Motor neuron (in vitro differentiated cells): ENCODE results near the gene FHIT. TPM values are rescaled to one million over a fixed set of nuclear protein-coding genes. Genes with fewer than 3 reads are reported as not detected.
A peak's percentile ranks its signal among the peaks of the same experiment; 100 is the strongest.

Source experiments
- ATAC-seq, 8 experiments: fragments of 200-7000 bp; cut with Tn5 transposase; replicated peaks in 6 of 8; 2 replicates each; pipeline ENCODE4 v1.8.0; 2021; ENCODE audit warnings: mild to moderate bottlenecking in 8 of 8, moderate library complexity in 8 of 8
- H3K27ac ChIP-seq, 2 donors: fragments of 250-450 bp; sonication (Bioruptor Pico); 2 replicates each; pipeline ENCODE4 v1.9.0; 2021; ENCODE audit warnings: antibody characterized with exemption in 2 of 2, mild to moderate bottlenecking in 2 of 2, moderate library complexity in 1 of 2
- H3K4me1 ChIP-seq, 2 donors: fragments of 250-450 bp; sonication (Bioruptor Pico); replicated peaks in 1 of 2; 2 replicates each; pipeline ENCODE4 v1.6.1; 2021; ENCODE audit warnings: antibody characterized with exemption in 2 of 2, mild to moderate bottlenecking in 2 of 2, moderate library complexity in 1 of 2
- H3K4me3 ChIP-seq, 5 donors: fragments of 250-450 bp; sonication (Bioruptor Pico); 2 replicates each; pipeline ENCODE4 v1.9.0; 2021; ENCODE audit warnings: antibody characterized with exemption in 5 of 5, mild to moderate bottlenecking in 5 of 5, moderate library complexity in 4 of 5
- WGBS, 10 experiments: fragments of 450-650 bp; shearing (Covaris generic); methylation state at CpG; one replicate each; pipeline ENCODE4 v1.0.0; 2022; 5-methylcytosine and 5-hydroxymethylcytosine counted together
- in situ Hi-C, 9 experiments: fragments of 400-800 bp; cut with MboI; loops; one replicate each; pipeline ENCODE4 v1.15.0; 2021; ENCODE audit warnings: low sequenced_read_pairs in 9 of 9, low pct_unique_long_range_greater_than_20kb in 2 of 9; ENCODE audit not compliant: unreplicated experiment in 9 of 9
- total RNA-seq, 8 experiments: library from RNA; unstranded; fragments of 300-600 nt; gene quantifications; 2 replicates each; pipeline versions ENCODE4 v1.2.3 to v1.2.4, GENCODE V29; 2022

FHIT gene
- total RNA-seq, 8 experiments from 2014 or later = 1.6 to 25.1 (median 12.1) TPM

- H3K27ac ChIP-seq = no peak overlapping the region
- no peak overlapping the region for H3K4me3 ChIP-seq
- H3K4me1 ChIP-seq = peaks cover 27 to 52% of the 10 kb centered on the region in 2 donors
- in situ Hi-C loops = no loop called here
- ATAC-seq = peak in 5 of 8 experiments; percentile 51 to 68 (median 63)
- WGBS, 10 experiments = 33 to 100% (median 67%) methylated on average over 1 to 4 of the region's 4 CpGs
Observed at GRCh38 chr3:60313231-60313798, 937.9 kb downstream of the FHIT start.

GRCh38 chr3:60309539-60310268 lies 941.5 kb downstream of the FHIT start:
- no peak for ATAC-seq
- no peak overlapping the region for H3K4me3 ChIP-seq
- WGBS, 10 experiments = 27 to 100% (median 86%) methylated on average over 1 to 6 of the region's 6 CpGs; no CpG with 5 or more reads in 2 of the 10 experiments
- in situ Hi-C loops = no loop called here
- peaks cover 23 to 39% of the 10 kb centered on the region in 2 donors for H3K4me1 ChIP-seq
- no peak overlapping the region for H3K27ac ChIP-seq

DNA sequence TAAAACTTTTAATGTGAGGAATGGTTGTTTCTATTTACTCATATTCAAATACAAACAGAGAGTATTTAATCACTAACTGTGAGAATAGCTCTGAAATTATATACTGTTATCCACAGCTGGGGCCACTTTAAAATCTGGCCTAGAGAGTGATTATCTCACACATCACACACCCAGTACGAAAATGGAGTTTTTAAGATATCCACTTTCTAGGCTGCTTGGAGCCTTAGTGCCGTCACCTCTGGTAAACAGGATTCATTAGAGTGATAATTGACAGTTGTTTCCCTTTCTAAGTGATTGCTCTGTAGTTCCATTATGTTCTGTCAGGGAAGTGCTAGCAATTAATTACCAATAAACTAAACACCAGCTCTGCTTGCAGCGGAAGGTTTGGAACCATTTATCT lies 942.4 kb downstream of the FHIT start:
- peak in 5 of 8 experiments; percentile 42 to 75 (median 62) for ATAC-seq
- WGBS, 10 experiments = 13 to 100% (median 42%) methylated on average over 1 to 2 of the region's 3 CpGs; no CpG with 5 or more reads in 4 of the 10 experiments
- peaks cover 24 to 37% of the 10 kb centered on the region in 2 donors for H3K4me1 ChIP-seq
- in situ Hi-C loops = no loop called here
- H3K27ac ChIP-seq = no peak overlapping the region
- no peak overlapping the region for H3K4me3 ChIP-seq

GRCh38 chr3:60307562-60308199 lies 943.6 kb downstream of the FHIT start:
- Histone ChIP-seq H3K27ac (no peak overlapping the region), H3K4me1 (peaks cover 12 to 30% of the 10 kb centered on the region in 2 donors), H3K4me3 (no peak overlapping the region)
- 50 to 100% (median 100%) methylated on average over 1 to 3 of the region's 5 CpGs; no CpG with 5 or more reads in 5 of the 10 experiments for WGBS, 10 experiments
- in situ Hi-C loops = no loop called here
- ATAC-seq = peak in 1 of 8 experiments; percentile 58

- H3K27ac ChIP-seq = peak overlapping the region in 1 of 2 donors; percentile 35
- peaks cover 6 to 15% of the 10 kb centered on the region in 2 donors for H3K4me1 ChIP-seq
- peak in 4 of 8 experiments; percentile 16 to 74 (median 48) for ATAC-seq
- no peak overlapping the region for H3K4me3 ChIP-seq
- in situ Hi-C loops = no loop called here
Observed at GRCh38 chr3:60304112-60304511, 947.1 kb downstream of the FHIT start.

- 66 to 94% (median 88%) methylated on average over 2 to 3 of the region's 3 CpGs; no CpG with 5 or more reads in 6 of the 10 experiments for WGBS, 10 experiments
- no peak for ATAC-seq
- Histone ChIP-seq H3K4me3 (no peak overlapping the region), H3K4me1 (peaks cover 6 to 11% of the 10 kb centered on the region in 2 donors), H3K27ac (peak overlapping the region in 1 of 2 donors; percentile 35)
- in situ Hi-C loops = no loop called here
Observed at GRCh38 chr3:60303160-60303559, 948.1 kb downstream of the FHIT start.

DNA sequence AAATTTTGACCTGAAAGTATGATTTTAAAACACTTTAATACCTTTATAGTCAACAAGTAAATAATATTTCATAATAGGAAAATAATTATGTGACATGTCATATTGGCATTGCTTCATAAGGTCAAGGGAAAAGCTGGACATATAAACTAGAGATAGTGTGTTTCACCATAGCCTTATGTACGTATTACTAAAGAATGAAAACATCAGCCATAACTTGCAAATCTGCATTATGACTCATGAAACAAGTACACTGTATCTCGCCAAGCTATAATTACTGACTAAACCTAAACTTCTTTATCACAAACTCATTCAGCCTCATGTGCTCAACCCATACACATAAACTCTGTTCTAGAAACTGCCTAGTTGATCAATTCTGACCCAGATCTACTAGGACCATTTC lies 950.1 kb downstream of the FHIT start:
- H3K27ac ChIP-seq = no peak overlapping the region
- H3K4me3 ChIP-seq = no peak overlapping the region
- peaks cover 6 to 11% of the 10 kb centered on the region in 2 donors for H3K4me1 ChIP-seq
- WGBS, 10 experiments = 4 to 100% (median 86%) methylated on average over 1 to 2 of the region's 2 CpGs; no CpG with 5 or more reads in 1 of the 10 experiments
- in situ Hi-C loops = no loop called here
- ATAC-seq = peak in 3 of 8 experiments; percentile 33 to 93 (median 81)

- ATAC-seq = no peak
- Histone ChIP-seq H3K4me1 (no peaks in the 10 kb centered on the region), H3K4me3 (no peak overlapping the region), H3K27ac (no peak overlapping the region)
- in situ Hi-C loops = no loop called here
- 50 to 100% (median 96%) methylated on average over 1 to 3 of the region's 3 CpGs for WGBS, 10 experiments
Observed at GRCh38 chr3:60298141-60298540, 953.1 kb downstream of the FHIT start.

GRCh38 chr3:60294181-60294580 lies 957.1 kb downstream of the FHIT start:
- peak in 2 of 8 experiments; percentile 20 to 41 for ATAC-seq
- Histone ChIP-seq H3K4me3 (no peak overlapping the region), H3K4me1 (peaks cover 0 to 7% of the 10 kb centered on the region in 2 donors), H3K27ac (no peak overlapping the region)
- 23 to 86% (median 57%) methylated on average over 1 to 3 of the region's 3 CpGs; no CpG with 5 or more reads in 3 of the 10 experiments for WGBS, 10 experiments
- in situ Hi-C loops = no loop called here

- in situ Hi-C loops = no loop called here
- no peak for ATAC-seq
- Histone ChIP-seq H3K4me3 (no peak overlapping the region), H3K27ac (no peak overlapping the region), H3K4me1 (peaks cover 0 to 10% of the 10 kb centered on the region in 2 donors)
- WGBS, 10 experiments = 40 to 96% (median 82%) methylated on average over 2 to 6 of the region's 6 CpGs; no CpG with 5 or more reads in 1 of the 10 experiments
Observed at GRCh38 chr3:60291115-60291514, 960.1 kb downstream of the FHIT start.

DNA sequence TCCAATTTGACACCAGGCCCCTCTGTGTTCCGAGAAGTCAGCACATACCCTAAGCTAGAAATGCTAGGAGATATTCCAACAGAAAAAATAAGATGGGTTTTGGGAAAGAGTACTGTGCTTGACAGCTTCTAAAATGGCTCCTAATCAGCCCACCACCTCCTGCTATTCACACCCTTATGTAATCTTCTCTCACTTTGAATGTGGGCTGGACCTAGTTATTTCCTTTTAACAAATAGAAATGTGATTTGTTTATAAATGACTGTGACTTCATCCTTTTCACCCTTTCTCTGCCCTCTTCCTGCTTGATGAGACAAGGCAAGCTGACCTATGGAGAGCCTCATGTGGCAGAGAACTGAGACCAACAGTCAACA lies 961.1 kb downstream of the FHIT start:
- Histone ChIP-seq H3K4me1 (peaks cover 0 to 10% of the 10 kb centered on the region in 2 donors), H3K27ac (no peak overlapping the region), H3K4me3 (no peak overlapping the region)
- in situ Hi-C loops = no loop called here
- peak in 1 of 8 experiments; percentile 19 for ATAC-seq
- WGBS, 10 experiments = 71 to 100% (median 100%) methylated on average over 1 of the region's 1 CpG; no CpG with 5 or more reads in 4 of the 10 experiments

DNA sequence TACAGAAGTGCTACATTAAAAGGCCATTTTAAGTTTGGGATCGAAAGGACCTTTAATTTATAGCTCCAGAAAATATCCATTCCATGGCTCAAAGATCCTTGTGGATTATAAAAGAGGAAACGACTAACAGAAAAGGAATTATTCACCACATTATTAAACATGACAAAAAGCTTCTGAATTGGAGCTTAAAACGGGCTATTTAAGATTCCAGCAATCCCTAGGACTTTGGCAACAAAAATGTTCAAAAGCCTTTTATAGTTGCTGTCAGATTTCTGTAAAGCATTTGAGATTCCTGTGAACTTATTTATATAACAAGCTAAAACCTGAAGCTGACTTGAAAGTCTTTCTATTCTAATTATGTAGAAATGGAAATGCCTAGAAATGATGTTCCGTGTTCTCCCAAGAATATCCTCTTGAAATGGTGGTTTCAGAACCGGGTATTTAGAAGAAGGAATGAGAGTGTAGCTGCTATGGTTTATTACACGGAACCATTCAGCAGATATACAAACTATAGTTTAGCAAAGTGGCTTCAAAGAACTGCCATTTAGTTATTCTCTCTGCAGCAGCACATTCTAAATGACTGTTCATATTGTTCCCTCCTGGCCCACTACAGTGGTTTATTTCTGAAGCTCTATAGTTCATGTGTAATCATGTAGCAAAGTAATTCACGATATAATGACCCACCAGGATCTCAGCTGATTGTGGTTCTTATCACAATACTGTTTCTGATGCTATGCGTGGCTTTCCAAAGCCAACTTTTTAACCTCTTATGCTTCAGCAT lies 961.7 kb downstream of the FHIT start:
- in situ Hi-C loops = no loop called here
- no peak overlapping the region for H3K4me3 ChIP-seq
- H3K27ac ChIP-seq = no peak overlapping the region
- peaks cover 0 to 10% of the 10 kb centered on the region in 2 donors for H3K4me1 ChIP-seq
- peak in 3 of 8 experiments; percentile 13 to 21 (median 21) for ATAC-seq
- 33 to 87% (median 75%) methylated on average over 3 to 8 of the region's 8 CpGs for WGBS, 10 experiments
